ENCODE measurements around the gene DCXR. TPM values are rescaled to one million over a fixed set of nuclear protein-coding genes. Genes with fewer than 3 reads are reported as not detected.

Gene DCXR
- total and polyA plus RNA-seq, 2 donors (not counting 3 experiments of a cell fraction or from before 2014, with no cell fraction given) = 93.0 to 178 TPM

- dilution Hi-C loops (cut with MboI; ENCODE audit: extremely low pct_ligation_motif_present, low sequenced_read_pairs) = no loop called here
- DNase-seq (ENCODE audit: low read depth, low spot score) = no peak
- intact Hi-C loops (cut with micrococcal nuclease) = no loop called here
- Histone ChIP-seq H3K9ac (replicated peaks; ENCODE audit: extremely low read depth, insufficient read depth, low read length) (no peak overlapping the region), H4K20me1 (replicated peaks; ENCODE audit: control insufficient read depth, extremely low read depth, insufficient read depth, low read length) (no peaks in the 10 kb centered on the region), H3K9me1 (replicated peaks; ENCODE audit: control insufficient read depth, extremely low read depth, insufficient read depth, low read length) (no peaks in the 10 kb centered on the region), H3K9me3 (replicated peaks; ENCODE audit: control insufficient read depth, insufficient read depth, low read length) (no peaks in the 10 kb centered on the region), H3K27ac (ENCODE audit: insufficient read depth, low read depth, low read length) (no peak overlapping the region), H3K27me3 (ENCODE audit: control insufficient read depth in 2 of 2, insufficient read depth in 2 of 2, low read length in 2 of 2) (no peaks in the 10 kb centered on the region), H2AFZ (ENCODE audit: low read depth, low read length) (no peak overlapping the region), H3K36me3 (ENCODE audit: control insufficient read depth in 2 of 2, extremely low read depth in 1 of 2, insufficient read depth in 2 of 2, low read length in 2 of 2) (no peaks in the 10 kb centered on the region), H3K4me3 (replicated peaks in 1 of 3; ENCODE audit: insufficient read depth in 1 of 3, low read depth in 1 of 3, low read length in 3 of 3) (no peak overlapping the region), H3K4me2 (ENCODE audit: insufficient read depth, low read length) (no peak overlapping the region), H3K4me1 (ENCODE audit: control insufficient read depth, extremely low read depth, insufficient read depth, low read length) (peaks cover 7% of the 10 kb centered on the region), H3K79me2 (ENCODE audit: control insufficient read depth, insufficient read depth, low read length) (peaks cover 5% of the 10 kb centered on the region)
- ChIA-PET CTCF (interaction anchor here (2.6 to 9.1 kb wide), 2 partner anchors 14 to 58 kb away, joined by 8 to 345 read pairs; partner anchors contain the start of gene NOTUM), POLR2A (no interaction called here)
- BruUV-seq (replicated peaks) = no TSS peak
- FAIRE-seq = no peak
- TF ChIP-seq POLR2A (IDR thresholded peaks at IDR 0.05; ENCODE audit: low read depth, low read length) = no peak
- no peak for TF ChIP-seq GATA2 (IDR thresholded peaks at IDR 0.05; ENCODE audit: insufficient read depth, insufficient read length, low read depth, low read length)
- no peak for TF ChIP-seq EZH2 (IDR thresholded peaks at IDR 0.05; ENCODE audit: borderline replicate concordance, low read depth, low read length, severe bottlenecking)
- no peak for TF ChIP-seq FOS (IDR thresholded peaks at IDR 0.05; ENCODE audit: borderline replicate concordance, insufficient read depth, low read length)
- no peak for TF ChIP-seq JUN (IDR thresholded peaks at IDR 0.05; ENCODE audit: borderline replicate concordance, insufficient read depth, insufficient read length, low read depth)
- TF ChIP-seq MYC (IDR thresholded peaks at IDR 0.05; ENCODE audit: low read depth, low read length) = no peak
- TF ChIP-seq POLR2AphosphoS5 (IDR thresholded peaks at IDR 0.05; ENCODE audit: insufficient read depth, low read depth, low read length) = no peak
- no peak for TF ChIP-seq MAX (IDR thresholded peaks at IDR 0.05; ENCODE audit: insufficient read depth, insufficient read length)
- TF ChIP-seq CTCF (IDR thresholded peaks at IDR 0.05; ENCODE audit: extremely low read depth in 1 of 2, insufficient read depth in 1 of 2, low read depth in 1 of 2, low read length in 2 of 2) = no peak
Measured at GRCh38 chr17:82017612-82018151, 19.8 kb downstream of the DCXR start.

All from endothelial cell of umbilical vein (primary cell).